ENCODE data around the gene BMPR2.
"Not testable (repeated sequence)": the region's sequence is repeated elsewhere in the genome, so short reads cannot be mapped to it uniquely, and the experiment has no call there.

The BMPR2 gene

GRCh38 chr2:202503276-202503675, 127.1 kb downstream of the BMPR2 start:
- not testable (repeated sequence) for H3K9ac ChIP-seq (ENCODE audit: low read length); H3K27me3 ChIP-seq (ENCODE audit: control insufficient read depth, insufficient read depth, low read length); H3K4me3 ChIP-seq (ENCODE audit: low read length)

GRCh38 chr2:202508686-202509085, 132.6 kb downstream of the BMPR2 start:
- no peaks in the 10 kb centered on the region for H3K36me3 ChIP-seq (ENCODE audit: control insufficient read depth, insufficient read depth, low read length)
- no peak overlapping the region for H3K9ac ChIP-seq (ENCODE audit: low read length)
- no peak overlapping the region for H3K4me3 ChIP-seq (ENCODE audit: low read length)
- H3K27me3 ChIP-seq (ENCODE audit: control insufficient read depth, insufficient read depth, low read length): no peaks in the 10 kb centered on the region
- no peaks in the 10 kb centered on the region for H3K9me3 ChIP-seq (ENCODE audit: control insufficient read depth, low read length)
- no peaks in the 10 kb centered on the region for H3K4me1 ChIP-seq (ENCODE audit: control insufficient read depth, insufficient read depth, low read length)

More at GRCh38 chr2:202503276-202503675, 127.1 kb downstream of the BMPR2 start:
- H3K36me3 ChIP-seq (ENCODE audit: control insufficient read depth, insufficient read depth, low read length); H3K4me1 ChIP-seq (ENCODE audit: control insufficient read depth, insufficient read depth, low read length); H3K9me3 ChIP-seq (ENCODE audit: control insufficient read depth, low read length): not testable (repeated sequence)

GRCh38 chr2:202510911-202511310, 134.8 kb downstream of the BMPR2 start:
- Histone ChIP-seq H3K9ac (ENCODE audit: low read length) (no peak overlapping the region), H3K9me3 (ENCODE audit: control insufficient read depth, low read length) (no peaks in the 10 kb centered on the region), H3K4me3 (ENCODE audit: low read length) (no peak overlapping the region), H3K27me3 (ENCODE audit: control insufficient read depth, insufficient read depth, low read length) (no peaks in the 10 kb centered on the region), H3K36me3 (ENCODE audit: control insufficient read depth, insufficient read depth, low read length) (no peaks in the 10 kb centered on the region), H3K4me1 (ENCODE audit: control insufficient read depth, insufficient read depth, low read length) (no peaks in the 10 kb centered on the region)

GRCh38 chr2:202512176-202512575, 136.0 kb downstream of the BMPR2 start:
- no peaks in the 10 kb centered on the region for H3K4me1 ChIP-seq (ENCODE audit: control insufficient read depth, insufficient read depth, low read length)
- H3K4me3 ChIP-seq (ENCODE audit: low read length): no peak overlapping the region
- no peaks in the 10 kb centered on the region for H3K27me3 ChIP-seq (ENCODE audit: control insufficient read depth, insufficient read depth, low read length)
- no peaks in the 10 kb centered on the region for H3K36me3 ChIP-seq (ENCODE audit: control insufficient read depth, insufficient read depth, low read length)
- no peak overlapping the region for H3K9ac ChIP-seq (ENCODE audit: low read length)
- H3K9me3 ChIP-seq (ENCODE audit: control insufficient read depth, low read length): no peaks in the 10 kb centered on the region

- Histone ChIP-seq H3K9ac (ENCODE audit: low read length) (no peak overlapping the region), H3K4me3 (ENCODE audit: low read length) (no peak overlapping the region), H3K36me3 (ENCODE audit: control insufficient read depth, insufficient read depth, low read length) (no peaks in the 10 kb centered on the region), H3K4me1 (ENCODE audit: control insufficient read depth, insufficient read depth, low read length) (no peaks in the 10 kb centered on the region), H3K9me3 (ENCODE audit: control insufficient read depth, low read length) (no peaks in the 10 kb centered on the region), H3K27me3 (ENCODE audit: control insufficient read depth, insufficient read depth, low read length) (no peaks in the 10 kb centered on the region)
These were observed 138.6 kb downstream of the BMPR2 start for GRCh38 chr2:202514732-202515131.

- no peaks in the 10 kb centered on the region for H3K4me1 ChIP-seq (ENCODE audit: control insufficient read depth, insufficient read depth, low read length)
- H3K9me3 ChIP-seq (ENCODE audit: control insufficient read depth, low read length): no peaks in the 10 kb centered on the region
- H3K27me3 ChIP-seq (ENCODE audit: control insufficient read depth, insufficient read depth, low read length): no peaks in the 10 kb centered on the region
- H3K4me3 ChIP-seq (ENCODE audit: low read length): no peak overlapping the region
- no peak overlapping the region for H3K9ac ChIP-seq (ENCODE audit: low read length)
- peaks cover 6% of the 10 kb centered on the region for H3K36me3 ChIP-seq (ENCODE audit: control insufficient read depth, insufficient read depth, low read length)
These were observed 143.3 kb downstream of the BMPR2 start for GRCh38 chr2:202519453-202519852.

- H3K9ac ChIP-seq (ENCODE audit: low read length): no peak overlapping the region
- H3K36me3 ChIP-seq (ENCODE audit: control insufficient read depth, insufficient read depth, low read length): peaks cover 6% of the 10 kb centered on the region
- no peaks in the 10 kb centered on the region for H3K27me3 ChIP-seq (ENCODE audit: control insufficient read depth, insufficient read depth, low read length)
- no peaks in the 10 kb centered on the region for H3K9me3 ChIP-seq (ENCODE audit: control insufficient read depth, low read length)
- H3K4me3 ChIP-seq (ENCODE audit: low read length): no peak overlapping the region
- H3K4me1 ChIP-seq (ENCODE audit: control insufficient read depth, insufficient read depth, low read length): no peaks in the 10 kb centered on the region
These were observed 145.3 kb downstream of the BMPR2 start for GRCh38 chr2:202521470-202521869.

- no peaks in the 10 kb centered on the region for H3K4me1 ChIP-seq (ENCODE audit: control insufficient read depth, insufficient read depth, low read length)
- no peaks in the 10 kb centered on the region for H3K36me3 ChIP-seq (ENCODE audit: control insufficient read depth, insufficient read depth, low read length)
- no peaks in the 10 kb centered on the region for H3K9me3 ChIP-seq (ENCODE audit: control insufficient read depth, low read length)
- no peak overlapping the region for H3K4me3 ChIP-seq (ENCODE audit: low read length)
- no peaks in the 10 kb centered on the region for H3K27me3 ChIP-seq (ENCODE audit: control insufficient read depth, insufficient read depth, low read length)
- no peak overlapping the region for H3K9ac ChIP-seq (ENCODE audit: low read length)
These were observed 153.3 kb downstream of the BMPR2 start for GRCh38 chr2:202529389-202529788.

GRCh38 chr2:202530038-202530437, 153.9 kb downstream of the BMPR2 start:
- Histone ChIP-seq H3K9ac (ENCODE audit: low read length) (no peak overlapping the region), H3K36me3 (ENCODE audit: control insufficient read depth, insufficient read depth, low read length) (no peaks in the 10 kb centered on the region), H3K9me3 (ENCODE audit: control insufficient read depth, low read length) (no peaks in the 10 kb centered on the region), H3K4me1 (ENCODE audit: control insufficient read depth, insufficient read depth, low read length) (no peaks in the 10 kb centered on the region), H3K27me3 (ENCODE audit: control insufficient read depth, insufficient read depth, low read length) (no peaks in the 10 kb centered on the region), H3K4me3 (ENCODE audit: low read length) (no peak overlapping the region)

GRCh38 chr2:202535290-202535689, 159.2 kb downstream of the BMPR2 start:
- H3K27me3 ChIP-seq (ENCODE audit: control insufficient read depth, insufficient read depth, low read length); H3K4me3 ChIP-seq (ENCODE audit: low read length); H3K9ac ChIP-seq (ENCODE audit: low read length); H3K4me1 ChIP-seq (ENCODE audit: control insufficient read depth, insufficient read depth, low read length); H3K36me3 ChIP-seq (ENCODE audit: control insufficient read depth, insufficient read depth, low read length); H3K9me3 ChIP-seq (ENCODE audit: control insufficient read depth, low read length): not testable (repeated sequence)

GRCh38 chr2:202541137-202541536, 165.0 kb downstream of the BMPR2 start:
- Histone ChIP-seq H3K4me1 (ENCODE audit: control insufficient read depth, insufficient read depth, low read length) (peaks cover 8% of the 10 kb centered on the region), H3K27me3 (ENCODE audit: control insufficient read depth, insufficient read depth, low read length) (no peaks in the 10 kb centered on the region), H3K36me3 (ENCODE audit: control insufficient read depth, insufficient read depth, low read length) (no peaks in the 10 kb centered on the region), H3K4me3 (ENCODE audit: low read length) (no peak overlapping the region), H3K9me3 (ENCODE audit: control insufficient read depth, low read length) (no peaks in the 10 kb centered on the region), H3K9ac (ENCODE audit: low read length) (no peak overlapping the region)

GRCh38 chr2:202542142-202542541, 166.0 kb downstream of the BMPR2 start:
- Histone ChIP-seq H3K4me3 (ENCODE audit: low read length) (no peak overlapping the region), H3K36me3 (ENCODE audit: control insufficient read depth, insufficient read depth, low read length) (no peaks in the 10 kb centered on the region), H3K27me3 (ENCODE audit: control insufficient read depth, insufficient read depth, low read length) (no peaks in the 10 kb centered on the region), H3K9ac (ENCODE audit: low read length) (no peak overlapping the region), H3K4me1 (ENCODE audit: control insufficient read depth, insufficient read depth, low read length) (peaks cover 11% of the 10 kb centered on the region), H3K9me3 (ENCODE audit: control insufficient read depth, low read length) (no peaks in the 10 kb centered on the region)

GRCh38 chr2:202545523-202545922, 169.4 kb downstream of the BMPR2 start:
- Histone ChIP-seq H3K27me3 (ENCODE audit: control insufficient read depth, insufficient read depth, low read length) (no peaks in the 10 kb centered on the region), H3K9ac (ENCODE audit: low read length) (no peak overlapping the region), H3K9me3 (ENCODE audit: control insufficient read depth, low read length) (no peaks in the 10 kb centered on the region), H3K36me3 (ENCODE audit: control insufficient read depth, insufficient read depth, low read length) (no peaks in the 10 kb centered on the region), H3K4me1 (ENCODE audit: control insufficient read depth, insufficient read depth, low read length) (peaks cover 17% of the 10 kb centered on the region), H3K4me3 (ENCODE audit: low read length) (no peak overlapping the region)
